ENCODE data around the gene YBX2. TPM values are rescaled to one million over a fixed set of nuclear protein-coding genes. Genes with fewer than 3 reads are reported as not detected.
A peak's percentile ranks its signal among the peaks of the same experiment; 100 is the strongest.

The YBX2 gene
- total and polyA plus RNA-seq, 2 donors (not counting 1 experiment from before 2014, with no cell fraction given) = 0.15 to 0.22 TPM

- Mint-ChIP-seq H3K9me3 (ENCODE audit: insufficient read depth) (no peaks in the 10 kb centered on the region), H3K4me1 (peaks cover 20% of the 10 kb centered on the region), H3K4me3 (no peak overlapping the region), H3K27ac (no peak overlapping the region), H3K27me3 (no peaks in the 10 kb centered on the region)
- no peak overlapping the region for H3K27ac ChIP-seq (ENCODE audit: low read length in 2 of 2)
- H3K9ac ChIP-seq (ENCODE audit: low read length) = no peak overlapping the region
- intact Hi-C loops (cut with micrococcal nuclease) = loop anchor here (1.0 kb wide), 1 partner anchor 21 kb away; no protein-coding TSS in a partner anchor
- H3K4me1 ChIP-seq (ENCODE audit: control insufficient read depth in 2 of 2, insufficient read depth in 2 of 2, low read length in 2 of 2) = peaks cover 7 to 13% of the 10 kb centered on the region in 2 donors
- no peaks in the 10 kb centered on the region for H3K9me3 ChIP-seq (ENCODE audit: control extremely low read depth in 1 of 3, control insufficient read depth in 2 of 3, insufficient read depth in 1 of 3, low read length in 2 of 3)
- peaks cover 0 to 59% of the 10 kb centered on the region in 2 experiments for H3K36me3 ChIP-seq (replicated peaks in 1 of 2; ENCODE audit: control extremely low read depth in 1 of 2, control insufficient read depth in 1 of 2, extremely low read depth in 1 of 2, insufficient read depth in 2 of 2, low read length in 1 of 2)
- TF ChIP-seq CTCF (IDR thresholded peaks at IDR 0.05) (peak; percentile 64), EZH2 (IDR thresholded peaks at IDR 0.05; ENCODE audit: borderline replicate concordance, insufficient read depth, low read depth, low read length, poor library complexity, severe bottlenecking) (no peak)
- no peak overlapping the region for H3K4me3 ChIP-seq (ENCODE audit: control extremely low read depth in 1 of 5, extremely low read depth in 1 of 5, insufficient read depth in 1 of 5, low read depth in 2 of 5, low read length in 4 of 5)
- no peak overlapping the region for H3K4me2 ChIP-seq (replicated peaks; ENCODE audit: low read depth, low read length, poor library complexity, severe bottlenecking)
- 80% methylated on average over 3 of the region's 3 CpGs for WGBS (ENCODE audit: insufficient coverage)
- no peak overlapping the region for H2AFZ ChIP-seq (ENCODE audit: insufficient read depth, low read depth, low read length, poor library complexity, severe bottlenecking)
- no peaks in the 10 kb centered on the region for H3K27me3 ChIP-seq (replicated peaks in 1 of 4; ENCODE audit: control extremely low read depth in 1 of 4, control insufficient read depth in 3 of 4, insufficient read depth in 4 of 4, low read length in 3 of 4)
- ChIA-PET POLR2A (interaction anchor here (0.6 to 1.7 kb wide), 3 partner anchors 12 to 881 kb away, joined by 3 to 6 read pairs (median 4); partner anchors contain the start of gene ACAP1), CTCF (interaction anchor here (0.9 to 5.1 kb wide), 8 partner anchors 11 to 43 kb away, joined by 3 to 47 read pairs (median 4); partner anchors contain the start of genes ACAP1 and SLC2A4)
- ATAC-seq (ENCODE audit: low read depth) (no peak), DNase-seq (no peak)
- peaks cover 29% of the 10 kb centered on the region for H3K79me2 ChIP-seq (ENCODE audit: control insufficient read depth, insufficient read depth, low read length)
- H4K20me1 ChIP-seq (ENCODE audit: control insufficient read depth, insufficient read depth, low read length, poor library complexity, severe bottlenecking) = peaks cover 5% of the 10 kb centered on the region
These were observed 30.0 kb upstream of the YBX2 start for GRCh38 chr17:7324438-7324779.

GRCh38 chr17:7323731-7324437 is 29.4 kb upstream of the YBX2 start:
- peak overlapping the region; percentile 20 for H3K27ac Mint-ChIP-seq
- H3K27ac ChIP-seq (ENCODE audit: low read length in 2 of 2) = no peak overlapping the region
- peaks cover 17% of the 10 kb centered on the region for H3K4me1 Mint-ChIP-seq
- H3K9me3 ChIP-seq (ENCODE audit: control extremely low read depth in 1 of 3, control insufficient read depth in 2 of 3, insufficient read depth in 1 of 3, low read length in 2 of 3) = no peaks in the 10 kb centered on the region
- no peaks in the 10 kb centered on the region for H3K27me3 ChIP-seq (replicated peaks in 1 of 4; ENCODE audit: control extremely low read depth in 1 of 4, control insufficient read depth in 3 of 4, insufficient read depth in 4 of 4, low read length in 3 of 4)
- peaks cover 7 to 13% of the 10 kb centered on the region in 2 donors for H3K4me1 ChIP-seq (ENCODE audit: control insufficient read depth in 2 of 2, insufficient read depth in 2 of 2, low read length in 2 of 2)
- ATAC-seq (ENCODE audit: low read depth) (peak; percentile 37), DNase-seq (peak; percentile 75)
- H3K9ac ChIP-seq (ENCODE audit: low read length) = no peak overlapping the region
- H2AFZ ChIP-seq (ENCODE audit: insufficient read depth, low read depth, low read length, poor library complexity, severe bottlenecking) = no peak overlapping the region
- H3K4me2 ChIP-seq (replicated peaks; ENCODE audit: low read depth, low read length, poor library complexity, severe bottlenecking) = no peak overlapping the region
- 70% methylated on average over 38 of the region's 39 CpGs for WGBS (ENCODE audit: insufficient coverage)
- TF ChIP-seq CTCF (IDR thresholded peaks at IDR 0.05) (peak; percentile 91), EZH2 (IDR thresholded peaks at IDR 0.05; ENCODE audit: borderline replicate concordance, insufficient read depth, low read depth, low read length, poor library complexity, severe bottlenecking) (no peak)
- CTCF ChIA-PET = interaction anchor here (1.0 to 5.1 kb wide), 7 partner anchors 10 to 43 kb away, joined by 3 to 47 read pairs (median 5); partner anchors contain the start of genes ACAP1 and SLC2A4
- POLR2A ChIA-PET = interaction anchor here (0.6 to 1.7 kb wide), 3 partner anchors 13 to 881 kb away, joined by 3 to 6 read pairs (median 4); partner anchors contain the start of gene ACAP1
- H4K20me1 ChIP-seq (ENCODE audit: control insufficient read depth, insufficient read depth, low read length, poor library complexity, severe bottlenecking) = peaks cover 5% of the 10 kb centered on the region
- peaks cover 0 to 61% of the 10 kb centered on the region in 2 experiments for H3K36me3 ChIP-seq (replicated peaks in 1 of 2; ENCODE audit: control extremely low read depth in 1 of 2, control insufficient read depth in 1 of 2, extremely low read depth in 1 of 2, insufficient read depth in 2 of 2, low read length in 1 of 2)
- H3K4me3 Mint-ChIP-seq = no peak overlapping the region
- intact Hi-C loops (cut with micrococcal nuclease) = loop anchor here (1.0 kb wide), 1 partner anchor 21 kb away; no protein-coding TSS in a partner anchor
- no peak overlapping the region for H3K4me3 ChIP-seq (ENCODE audit: control extremely low read depth in 1 of 5, extremely low read depth in 1 of 5, insufficient read depth in 1 of 5, low read depth in 2 of 5, low read length in 4 of 5)
- H3K79me2 ChIP-seq (ENCODE audit: control insufficient read depth, insufficient read depth, low read length) = peaks cover 29% of the 10 kb centered on the region
- no peaks in the 10 kb centered on the region for H3K27me3 Mint-ChIP-seq
- H3K9me3 Mint-ChIP-seq (ENCODE audit: insufficient read depth) = no peaks in the 10 kb centered on the region

All from B cell (primary cell).